ENCODE measurements around the gene C13orf46.
"Not testable (repeated sequence)": the region's sequence is repeated elsewhere in the genome, so short reads cannot be mapped to it uniquely, and the experiment has no call there.

Gene C13orf46

DNA sequence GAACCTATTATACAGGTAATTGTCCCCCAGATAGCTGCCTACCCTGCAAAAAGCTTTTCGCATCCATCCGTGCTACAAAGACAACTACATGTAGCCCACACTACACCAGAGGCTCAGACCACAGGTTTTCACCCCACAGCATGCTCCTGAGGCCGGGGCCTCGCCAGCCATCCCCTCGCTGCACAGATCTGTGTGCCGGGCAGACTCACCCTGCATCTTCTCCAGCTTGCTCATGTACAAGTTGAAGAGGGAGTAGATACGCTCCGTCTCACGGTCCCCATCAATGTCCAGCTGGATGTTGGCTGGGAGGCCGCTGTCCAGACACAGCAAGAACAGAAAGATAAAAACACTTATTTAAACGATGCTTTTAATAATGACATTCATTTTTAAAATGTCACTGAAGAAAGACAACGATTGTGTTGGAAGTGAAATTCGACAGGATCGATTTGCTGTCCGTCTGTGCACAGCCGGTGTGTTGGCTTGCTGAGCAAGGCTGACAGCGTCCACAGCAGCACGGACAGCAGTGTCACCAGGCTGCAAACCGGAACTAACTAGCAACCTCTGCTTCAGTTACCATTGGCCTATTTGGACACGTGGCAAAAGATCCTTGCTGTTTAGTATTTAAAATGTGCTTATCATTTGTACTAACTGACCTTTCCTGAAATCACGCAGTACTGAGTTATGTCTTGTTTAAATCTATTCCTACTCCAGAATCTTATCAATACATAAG is 18.6 kb upstream of the C13orf46 start:
- no peak for DNase-seq (ENCODE audit: low read depth in 2 of 2)

- no peak for DNase-seq (ENCODE audit: low read depth in 2 of 2)
Measured at GRCh38 chr13:113991676-113992179, 17.9 kb upstream of the C13orf46 start.

DNA sequence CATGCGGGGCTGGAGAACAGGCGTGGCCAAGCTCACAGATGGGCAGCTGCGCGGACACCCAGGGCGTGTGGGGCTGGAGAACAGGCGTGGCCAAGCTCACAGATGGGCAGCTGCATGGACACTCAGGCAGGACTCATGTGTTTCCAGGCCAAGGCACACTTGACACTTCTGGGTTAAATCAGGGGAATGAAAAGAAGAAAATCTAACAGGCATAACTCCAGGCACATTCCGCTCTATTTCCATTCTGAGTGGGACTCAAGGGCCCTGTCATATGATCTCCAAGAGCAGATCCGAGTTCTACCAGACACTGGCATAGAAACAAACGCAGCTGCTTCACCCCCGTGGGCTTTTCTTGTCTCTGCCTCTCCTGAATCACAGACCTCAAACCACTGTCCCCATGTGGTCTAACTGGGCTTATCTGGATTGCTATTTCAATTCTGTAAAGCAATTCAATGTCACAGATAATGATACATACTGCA is 17.4 kb upstream of the C13orf46 start:
- DNase-seq (ENCODE audit: low read depth in 2 of 2), result no peak

DNA sequence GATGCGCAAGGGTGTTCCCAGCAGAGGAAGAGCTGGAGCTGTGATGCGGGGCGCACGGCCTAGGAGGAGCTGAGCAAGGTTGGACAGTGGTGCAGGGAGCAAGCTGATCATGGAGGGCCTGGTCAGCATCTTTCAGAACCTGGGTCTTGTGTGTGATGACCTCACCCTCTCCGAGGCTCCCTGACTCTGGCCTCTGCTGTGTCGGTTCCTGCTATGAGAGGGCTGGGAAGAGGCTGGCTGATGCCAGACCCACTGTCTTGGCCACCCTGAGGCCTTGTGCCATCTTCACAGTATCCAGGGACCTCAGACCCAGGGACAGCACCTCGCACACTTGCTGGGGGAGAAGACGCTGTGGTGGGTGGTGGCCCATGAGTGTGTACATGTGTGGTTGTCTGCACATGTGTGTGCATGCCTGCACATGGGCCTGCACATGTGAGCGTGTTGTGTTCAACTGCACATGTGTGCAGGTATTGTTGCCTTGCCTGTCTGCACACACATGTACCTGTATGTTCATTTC is 16.5 kb upstream of the C13orf46 start:
- DNase-seq (ENCODE audit: low read depth in 2 of 2), result no peak

- DNase-seq (ENCODE audit: low read depth in 2 of 2), result no peak
Measured at GRCh38 chr13:113989585-113990300, 15.9 kb upstream of the C13orf46 start.

DNA sequence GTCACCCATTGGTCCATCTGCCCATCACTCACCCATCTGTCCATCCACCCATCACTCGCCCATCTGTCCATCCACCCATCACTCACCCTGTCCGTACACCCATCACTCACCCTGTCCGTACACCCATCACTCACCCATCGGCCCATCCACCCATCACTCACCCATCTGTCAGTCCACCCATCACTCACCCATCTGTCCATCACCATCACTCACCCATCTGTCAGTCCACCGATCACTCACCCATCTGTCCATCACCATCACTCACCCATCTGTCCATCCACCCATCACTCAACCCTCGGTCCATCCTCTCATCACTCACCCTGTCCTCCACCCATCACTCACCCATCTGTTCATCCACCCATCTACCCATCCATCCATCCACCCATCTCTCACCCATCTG is 15.0 kb upstream of the C13orf46 start:
- DNase-seq (ENCODE audit: low read depth in 2 of 2), result not testable (repeated sequence)

DNA sequence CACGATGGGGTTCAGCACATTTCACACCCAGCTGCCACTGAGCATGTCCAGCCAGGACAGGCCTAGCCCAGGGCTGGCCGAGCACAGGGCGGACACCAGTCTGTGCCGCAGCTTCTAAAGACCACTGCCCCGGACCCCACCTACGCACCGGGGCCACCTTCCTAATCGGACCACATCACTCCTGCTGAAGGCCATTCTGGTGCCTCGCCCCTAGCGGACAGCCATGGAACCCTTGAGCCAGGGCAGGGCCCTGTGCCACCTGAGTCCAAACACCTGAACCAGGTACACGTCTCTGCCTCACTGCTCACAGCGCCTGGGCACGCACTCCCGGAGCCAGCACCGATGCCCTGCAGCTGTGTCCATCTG is 8.4 kb upstream of the C13orf46 start:
- no peak for DNase-seq (ENCODE audit: low read depth in 2 of 2)

DNA sequence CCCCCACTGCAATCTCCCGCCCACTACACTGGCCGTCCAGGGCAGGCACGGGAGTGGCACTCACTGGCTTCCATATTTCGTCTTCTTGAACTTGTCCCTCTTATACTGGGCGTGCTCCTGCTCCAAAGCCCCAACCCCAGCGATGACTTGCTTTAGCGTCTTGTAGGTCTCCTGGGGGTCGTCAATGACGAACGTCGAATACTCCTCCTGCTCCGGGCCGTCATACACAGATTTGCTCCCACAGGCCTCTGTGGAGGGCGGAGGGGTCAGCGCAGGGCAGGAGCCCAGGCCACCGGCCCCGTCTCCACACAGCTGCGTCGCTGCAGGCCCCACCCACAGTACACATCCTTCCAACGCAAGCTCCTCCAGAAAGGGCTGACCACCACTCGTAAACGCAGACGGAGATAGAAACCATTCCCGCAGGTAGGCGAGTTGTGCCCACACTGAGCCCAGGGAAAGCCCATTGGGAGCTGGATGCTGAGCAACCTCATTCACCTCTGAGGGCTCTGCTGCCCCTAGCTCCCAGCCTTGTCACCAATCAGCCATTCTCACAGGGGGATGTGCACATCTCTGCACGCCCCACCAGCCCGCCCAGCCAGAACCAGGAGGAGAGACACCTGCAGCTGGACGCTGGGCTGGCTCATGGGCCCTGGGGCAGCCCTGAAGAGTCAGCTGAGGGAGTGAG is 7.9 kb upstream of the C13orf46 start:
- no peak for DNase-seq (ENCODE audit: low read depth in 2 of 2)

DNA sequence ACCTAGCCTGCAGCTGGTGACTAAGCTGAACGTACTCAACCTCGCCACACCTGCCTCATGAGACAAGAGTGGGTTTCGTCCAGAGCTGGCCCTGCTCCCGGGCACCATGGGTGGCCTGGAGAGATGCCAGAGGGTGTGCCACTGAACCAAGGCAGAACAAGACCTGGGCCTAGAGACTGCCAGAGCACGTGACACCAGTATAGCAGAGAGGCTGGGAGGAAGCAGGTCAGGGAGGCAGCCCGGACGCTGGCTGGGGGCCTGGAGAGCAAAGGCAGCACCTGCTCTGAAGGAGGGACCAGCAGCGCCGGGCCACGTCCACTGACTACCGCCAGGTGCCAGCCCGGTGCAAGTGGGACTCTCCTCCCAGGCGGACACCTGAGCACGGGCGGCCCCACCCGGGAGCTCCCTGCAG is 7.3 kb upstream of the C13orf46 start:
- no peak for DNase-seq (ENCODE audit: low read depth in 2 of 2)

DNA sequence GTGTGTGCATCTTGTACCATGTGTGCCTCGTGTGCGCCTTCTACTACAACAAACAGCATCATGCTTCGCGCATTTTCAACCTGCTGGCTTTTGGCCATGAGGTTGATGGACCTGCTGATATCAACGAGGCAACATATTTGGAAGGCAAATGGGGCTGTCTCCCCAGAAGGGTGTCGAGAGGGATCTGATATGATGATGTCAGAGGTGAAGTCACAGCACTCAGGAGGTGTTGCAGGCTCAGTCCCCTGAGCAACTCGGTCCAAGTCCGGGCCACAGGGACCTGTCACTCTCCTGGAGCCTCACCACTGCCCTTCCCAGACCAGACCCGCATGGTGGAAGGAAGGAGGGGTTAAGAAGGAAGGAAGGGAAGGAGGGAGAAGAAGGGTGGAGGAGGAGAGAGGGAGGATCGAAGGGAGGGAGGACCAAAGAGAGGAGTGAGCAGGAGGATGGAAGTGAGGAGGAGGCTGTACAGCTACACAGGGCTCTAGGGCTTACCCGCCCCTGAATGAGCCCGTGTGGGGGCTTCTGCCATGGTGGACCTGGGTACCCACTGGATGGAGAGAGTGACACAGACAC is 6.7 kb upstream of the C13orf46 start:
- DNase-seq (ENCODE audit: low read depth in 2 of 2), result no peak

DNA sequence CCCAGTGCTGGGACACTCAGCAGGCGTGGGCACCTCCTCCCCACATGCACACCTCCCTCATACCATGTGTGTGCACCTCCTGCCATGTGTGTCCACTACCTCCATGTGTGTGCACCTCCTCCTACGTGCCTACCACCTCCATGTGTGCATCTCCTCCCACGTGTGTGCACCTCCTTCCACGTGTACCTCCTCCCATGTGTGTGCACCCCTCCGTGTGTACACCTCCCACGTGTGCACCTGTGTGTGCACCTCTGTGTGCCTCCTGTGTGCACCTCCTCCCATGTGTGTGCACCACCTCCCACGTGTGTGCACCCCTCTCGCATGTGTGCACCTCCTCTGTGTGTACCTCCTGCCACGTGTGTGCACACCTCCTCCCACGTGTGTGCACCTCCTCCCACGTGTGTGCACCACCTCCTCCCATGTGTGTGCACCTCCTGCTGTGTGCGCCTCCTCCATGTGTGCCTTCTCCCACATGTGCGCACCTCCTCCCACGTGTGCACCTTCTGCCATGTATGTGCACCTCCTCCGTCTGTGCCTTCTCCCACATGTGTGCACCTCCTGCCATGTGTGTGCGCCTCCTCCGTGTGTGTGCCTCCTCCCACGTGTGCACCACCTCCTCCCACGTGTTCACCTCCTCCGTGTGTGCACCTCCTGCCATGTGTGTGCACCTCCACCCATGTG is 6.1 kb upstream of the C13orf46 start:
- no peak for DNase-seq (ENCODE audit: low read depth in 2 of 2)

DNA sequence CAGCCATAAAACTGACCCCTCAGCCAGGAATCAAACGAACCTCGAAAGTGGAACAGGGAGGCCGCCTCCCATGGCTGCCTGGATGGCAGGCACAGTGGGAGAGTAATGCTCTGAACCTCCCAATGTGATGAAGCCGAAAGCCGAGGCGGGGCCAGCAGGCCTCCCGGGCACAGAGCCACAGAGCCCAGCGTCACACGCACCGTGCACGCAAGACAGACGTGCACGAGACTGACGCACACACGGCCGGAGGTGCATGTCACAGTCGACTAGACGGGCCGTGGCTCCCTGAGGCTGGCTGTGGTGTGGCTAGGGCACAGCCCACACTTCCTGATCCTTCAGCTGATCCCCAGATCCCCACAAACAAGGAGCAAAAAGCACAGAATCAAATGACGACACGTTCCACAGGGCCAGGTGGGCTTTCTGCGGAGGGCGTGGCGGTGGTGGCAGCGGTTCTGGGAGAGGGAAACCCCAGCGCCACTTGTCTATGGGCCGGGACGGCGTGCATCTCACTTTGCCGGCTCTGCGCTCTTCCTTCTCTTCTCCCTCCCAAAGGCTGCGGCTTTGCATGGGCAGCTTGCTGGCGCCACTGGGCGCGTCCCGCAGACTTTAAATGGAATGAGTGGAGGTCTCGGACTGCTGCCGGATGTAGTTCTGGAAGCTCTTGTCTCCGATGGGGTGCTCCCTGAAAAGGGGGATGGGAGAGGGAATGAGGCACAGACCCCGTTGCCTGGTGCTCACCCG is 5.0 kb upstream of the C13orf46 start:
- no peak for DNase-seq (ENCODE audit: low read depth in 2 of 2)

- DNase-seq (ENCODE audit: low read depth in 2 of 2), result no peak
Measured at GRCh38 chr13:113977976-113978375, 4.1 kb upstream of the C13orf46 start.

DNA sequence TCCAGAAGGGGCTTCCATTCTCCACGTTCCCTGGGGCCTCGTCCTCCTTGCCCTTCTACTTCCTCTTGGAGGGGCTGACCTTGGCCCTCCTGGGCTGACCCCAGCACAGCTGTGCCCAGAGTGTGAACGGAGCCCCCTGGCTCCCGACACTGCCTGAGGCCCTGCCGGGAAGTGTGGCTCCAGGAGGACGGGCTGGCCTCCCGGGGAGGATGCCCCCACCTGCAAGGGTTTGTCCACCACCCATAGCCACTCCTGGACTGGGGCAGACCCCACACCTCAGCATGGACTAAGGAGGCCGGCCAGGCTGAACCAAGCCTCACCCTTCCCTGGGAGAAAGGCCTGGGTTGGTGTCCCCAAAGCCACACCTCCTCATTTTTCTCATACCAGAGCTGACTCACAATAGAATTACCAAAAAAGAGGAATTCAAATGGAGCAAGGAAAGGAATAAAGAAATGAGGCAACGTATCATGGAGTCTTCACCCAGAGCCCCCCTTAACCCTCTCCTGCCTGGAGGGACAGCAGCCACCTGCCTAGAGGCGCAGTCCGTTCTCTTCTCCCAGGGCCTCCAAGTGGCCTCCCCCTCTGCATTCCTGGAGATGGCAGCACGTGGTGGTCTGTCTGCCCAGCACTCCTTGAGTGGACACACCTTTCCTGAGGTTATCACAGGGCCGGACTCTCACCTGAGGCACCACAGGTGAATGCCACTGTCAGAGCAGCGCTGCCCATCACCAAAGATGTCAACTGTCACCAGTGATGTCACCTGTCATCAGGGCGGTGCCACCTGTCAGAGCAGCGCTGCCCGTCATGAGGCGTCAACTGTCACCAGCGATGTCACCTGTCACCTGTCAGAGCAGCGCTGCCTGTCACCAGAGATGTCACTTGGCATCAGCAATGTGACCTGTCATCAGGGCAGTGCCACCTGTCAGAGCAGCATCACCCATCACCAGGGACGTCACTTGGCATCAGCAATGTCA is 3.1 kb upstream of the C13orf46 start:
- no peak for DNase-seq (ENCODE audit: low read depth in 2 of 2)

DNA sequence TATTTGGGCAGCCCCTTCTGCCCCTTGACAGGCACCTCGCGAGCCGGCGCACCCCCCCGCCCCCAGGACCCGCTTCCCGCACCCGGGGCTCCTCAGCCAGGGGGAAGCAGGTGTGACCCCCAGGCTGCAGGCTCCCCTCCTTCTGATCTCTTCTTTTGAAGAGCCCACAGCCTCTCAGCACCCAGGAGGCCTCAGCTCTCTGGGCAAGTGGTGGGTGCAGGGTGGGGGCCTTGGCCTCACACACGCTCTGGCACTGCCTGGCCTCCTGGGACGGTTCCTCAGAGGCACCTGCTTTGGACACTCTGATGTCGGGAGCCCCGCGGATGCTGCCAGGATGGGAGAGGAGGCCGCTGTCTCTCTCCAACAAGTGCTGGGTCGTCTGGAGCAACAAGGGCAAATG is 1.5 kb upstream of the C13orf46 start:
- DNase-seq (ENCODE audit: low read depth in 2 of 2), result no peak

DNA sequence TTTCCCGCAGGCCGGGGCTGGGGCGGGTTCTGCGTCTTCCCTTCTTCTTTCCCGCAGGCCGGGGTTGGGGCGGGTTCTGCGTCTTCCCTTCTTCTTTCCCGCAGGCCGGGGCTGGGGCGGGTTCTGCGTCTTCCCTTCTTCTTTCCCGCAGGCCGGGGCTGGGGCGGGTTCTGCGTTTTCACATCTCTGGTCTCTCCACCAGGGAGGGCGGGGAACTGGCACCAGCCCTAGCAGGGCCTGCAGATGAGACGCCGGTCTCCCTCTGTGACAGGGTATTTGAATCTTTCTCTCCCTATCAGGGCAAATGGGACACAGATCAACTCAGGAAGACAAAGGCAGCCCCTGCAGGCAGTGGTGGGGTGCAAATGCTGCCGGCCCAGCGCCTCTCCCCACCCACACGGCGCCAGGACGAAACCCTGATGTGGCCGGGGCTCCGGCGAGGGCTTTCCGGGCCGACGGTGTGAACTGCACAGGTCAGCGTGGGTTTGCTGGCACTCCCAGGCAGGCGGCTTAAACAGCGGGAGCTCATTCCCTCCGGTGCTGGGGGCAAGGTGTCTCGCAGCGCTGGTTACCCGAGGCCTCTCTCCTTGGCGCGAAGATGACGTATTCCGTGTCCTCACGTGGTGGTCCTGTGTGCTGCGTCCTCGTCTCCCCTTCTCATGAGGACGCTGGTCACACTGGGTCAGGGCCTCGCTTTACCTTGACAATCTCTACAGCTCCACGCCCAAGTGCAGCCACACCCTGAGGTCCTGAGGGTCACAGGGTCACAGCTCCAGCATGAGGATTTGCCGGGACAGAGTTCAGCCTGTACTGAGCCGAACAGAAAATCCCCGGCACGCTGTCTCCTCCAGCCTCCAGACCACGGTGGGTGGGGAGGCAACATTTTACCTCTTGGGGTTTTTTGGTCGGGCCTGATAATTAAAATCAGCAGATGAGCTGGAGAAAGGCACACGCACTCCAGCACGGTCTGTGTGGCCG is 717 bp upstream of the C13orf46 start:
- no peak for DNase-seq (ENCODE audit: low read depth in 2 of 2)

- DNase-seq (ENCODE audit: low read depth in 2 of 2), result no peak
Measured at GRCh38 chr13:113972451-113973217, 1.2 kb downstream of the C13orf46 start.
